Caco-2 (cell line): ENCODE data around the gene TBC1D24. TPM values are rescaled to one million over a fixed set of nuclear protein-coding genes. Genes with fewer than 3 reads are reported as not detected.
A peak's percentile ranks its signal among the peaks of the same experiment; 100 is the strongest.

Experiments used
- BruUV-seq: library from RNA; stranded (reverse); fragments of 400-500 nt; replicated peaks from 2 replicates; lab custom pipeline; 2021; lab: Mats Ljungman, UMichigan
- CTCF ChIA-PET: fragments of 300-600 bp; sonication (Branson Sonifier 250); formaldehyde crosslinking; loops from one replicate; lab custom pipeline; 2022; ENCODE audit warnings: antibody characterized with exemption; lab: Charles Lee
- POLR2A ChIA-PET: fragments of 300-600 bp; sonication (Branson Sonifier 250); formaldehyde crosslinking; loops from one replicate; lab custom pipeline; 2022; ENCODE audit warnings: antibody characterized with exemption; lab: Charles Lee
- DNase-seq, 2 experiments: peaks; one replicate each; pipeline versions ENCODE4 v3.0.0 to v3.0.0-alpha.2; 2020 to 2022
- H3K27me3 ChIP-seq: replicated peaks from 2 replicates; pipeline ENCODE4 v1.6.0; 2011; ENCODE audit warnings: low read length; ENCODE audit not compliant: control insufficient read depth, insufficient read depth
- H3K36me3 ChIP-seq: 2 replicates; pipeline ENCODE4 v1.5.1; 2011; ENCODE audit warnings: low read length; ENCODE audit not compliant: control insufficient read depth, insufficient read depth
- H3K4me1 ChIP-seq: fragments of 250-450 bp; sonication (Bioruptor Pico); 2 replicates; pipeline ENCODE4 v1.5.1; 2020; ENCODE audit warnings: mild to moderate bottlenecking
- H3K4me3 ChIP-seq: 2 replicates; pipeline ENCODE4 v1.5.1; 2011; ENCODE audit warnings: low read depth, mild to moderate bottlenecking, control low read depth, low read length
- H3K9me3 ChIP-seq: fragments of 250-450 bp; sonication (Bioruptor Pico); 2 replicates; pipeline ENCODE4 v1.5.1; 2020; ENCODE audit warnings: mild to moderate bottlenecking, moderate library complexity
- H3K27ac Mint-ChIP-seq: one replicate; pipeline ENCODE4 v1.8.0; 2022; ENCODE audit warnings: mixed read lengths; ENCODE audit not compliant: unreplicated experiment
- H3K27me3 Mint-ChIP-seq: one replicate; pipeline ENCODE4 v1.8.0; 2022; ENCODE audit warnings: mixed read lengths; ENCODE audit not compliant: insufficient read depth, unreplicated experiment
- H3K36me3 Mint-ChIP-seq: one replicate; pipeline ENCODE4 v1.8.0; 2022; ENCODE audit warnings: mild to moderate bottlenecking, mixed read lengths; ENCODE audit not compliant: insufficient read depth, unreplicated experiment
- H3K4me1 Mint-ChIP-seq: one replicate; pipeline ENCODE4 v1.8.0; 2022; ENCODE audit warnings: low read depth, mixed read lengths; ENCODE audit not compliant: unreplicated experiment
- H3K4me3 Mint-ChIP-seq: one replicate; pipeline ENCODE4 v1.8.0; 2022; ENCODE audit warnings: mild to moderate bottlenecking, moderate library complexity, mixed read lengths; ENCODE audit not compliant: unreplicated experiment
- H3K9me3 Mint-ChIP-seq: one replicate; pipeline ENCODE4 v1.8.0; 2022; ENCODE audit warnings: mixed read lengths; ENCODE audit not compliant: unreplicated experiment
- CTCF ChIP-seq, 2 experiments: fragments of 200-600 bp in 1 of 2; IDR thresholded peaks; 1 replicate in 1 of 2; 2 replicates in 1 of 2; pipeline versions ENCODE4 v1.5.1 to v1.8.0; 2011 to 2022; ENCODE audit warnings: antibody characterized with exemption in 1 of 2, control low read depth in 1 of 2, inconsistent platforms in 1 of 2, low read depth in 1 of 2, low read length in 1 of 2, mild to moderate bottlenecking in 1 of 2, moderate library complexity in 1 of 2; ENCODE audit not compliant: insufficient read depth in 1 of 2, severe bottlenecking in 1 of 2, unreplicated experiment in 1 of 2
- intact Hi-C: fragments of 100-400 bp; cut with micrococcal nuclease; formaldehyde crosslinking; loops from one replicate; pipeline ENCODE4 v1.10.0; 2022; ENCODE audit not compliant: unreplicated experiment
- total RNA-seq: library from RNA; stranded (reverse); gene quantifications from 2 replicates; pipeline ENCODE4 v1.2.3, GENCODE V29; 2022

TBC1D24 gene
- total RNA-seq, 1 experiment from 2014 or later, result 20.8 TPM

GRCh38 chr16:2513405-2514332, 38.7 kb downstream of the TBC1D24 start, which contains the start of gene ATP6V0C:
Gene ATP6V0C (plus strand): TSS chr16:2513952. CDS start chr16:2514104, 152 bp downstream.
- Mint-ChIP-seq H3K4me3 (peak within 1 kb of the TSS; percentile 86), H3K36me3 (peaks cover 46% of the 10 kb centered on the region), H3K4me1 (peaks cover 27% of the 10 kb centered on the region), H3K27me3 (no peaks in the 10 kb centered on the region), H3K27ac (peak within 1 kb of the TSS; percentile 87), H3K9me3 (no peaks in the 10 kb centered on the region)
- no TSS peak for BruUV-seq
- H3K4me3 ChIP-seq, result peak within 1 kb of the TSS; percentile 99
- no peaks in the 10 kb centered on the region for H3K9me3 ChIP-seq
- peak; percentile 94 to 95 for DNase-seq
- ChIA-PET POLR2A (interaction anchor here (0.5 to 0.6 kb wide), 2 partner anchors 36 to 244 kb away, joined by 3 to 4 read pairs; no protein-coding TSS in a partner anchor), CTCF (interaction anchor here (0.5 to 2.1 kb wide), 3 partner anchors 11 to 12 kb away, joined by 3 to 11 read pairs (median 8); no protein-coding TSS in a partner anchor)
- TF ChIP-seq CTCF (IDR thresholded peaks at IDR 0.05; ENCODE audit: insufficient read depth in 1 of 2, low read depth in 1 of 2, low read length in 1 of 2, severe bottlenecking in 1 of 2, unreplicated experiment in 1 of 2), result no peak
- intact Hi-C loops, result no loop called here
- H3K27me3 ChIP-seq, result no peaks in the 10 kb centered on the region
- H3K36me3 ChIP-seq, result peaks cover 3% of the 10 kb centered on the region
- peaks cover 17% of the 10 kb centered on the region for H3K4me1 ChIP-seq

- intact Hi-C loops, result no loop called here
- no peak for TF ChIP-seq CTCF (IDR thresholded peaks at IDR 0.05; ENCODE audit: insufficient read depth in 1 of 2, low read depth in 1 of 2, low read length in 1 of 2, severe bottlenecking in 1 of 2, unreplicated experiment in 1 of 2)
- peaks cover 27% of the 10 kb centered on the region for H3K4me1 Mint-ChIP-seq
- H3K27me3 Mint-ChIP-seq, result no peaks in the 10 kb centered on the region
- no TSS peak for BruUV-seq
- no peaks in the 10 kb centered on the region for H3K9me3 Mint-ChIP-seq
- no peaks in the 10 kb centered on the region for H3K27me3 ChIP-seq
- H3K9me3 ChIP-seq, result no peaks in the 10 kb centered on the region
- peak in 1 of 2 experiments; percentile 55 for DNase-seq
- H3K4me1 ChIP-seq, result peaks cover 23% of the 10 kb centered on the region
- CTCF ChIA-PET, result interaction anchor here (2.0 kb wide), 1 partner anchor 10 kb away, joined by 11 read pairs; no protein-coding TSS in a partner anchor
- peak overlapping the region; percentile 86 for H3K4me3 Mint-ChIP-seq
- peaks cover 3% of the 10 kb centered on the region for H3K36me3 ChIP-seq
- POLR2A ChIA-PET, result interaction anchor here (0.6 to 0.7 kb wide), 3 partner anchors 23 to 550 kb away, joined by 3 to 5 read pairs (median 3); partner anchors contain the start of genes PDPK1 and RPS2
- H3K4me3 ChIP-seq, result peak overlapping the region; percentile 99
- peak overlapping the region; percentile 87 for H3K27ac Mint-ChIP-seq
- H3K36me3 Mint-ChIP-seq, result peaks cover 53% of the 10 kb centered on the region
Measured at GRCh38 chr16:2514333-2515179, 39.6 kb downstream of the TBC1D24 start.
